Glutamatergic neuron (in vitro differentiated cells): Measurements from ENCODE around the gene MTG1. TPM values are rescaled to one million over a fixed set of nuclear protein-coding genes. Genes with fewer than 3 reads are reported as not detected.
A peak's percentile ranks its signal among the peaks of the same experiment; 100 is the strongest.

ENCODE experiments used
- DNase-seq: peaks from one replicate; pipeline ENCODE4 v3.0.0; 2022
- H3K27ac Mint-ChIP-seq: one replicate; pipeline ENCODE4 v1.8.0; 2020; ENCODE audit warnings: mild to moderate bottlenecking, mixed read lengths, inconsistent platforms; ENCODE audit not compliant: unreplicated experiment
- H3K27me3 Mint-ChIP-seq: one replicate; pipeline ENCODE4 v1.8.0; 2020; ENCODE audit warnings: mild to moderate bottlenecking, moderate library complexity, mixed read lengths, inconsistent platforms; ENCODE audit not compliant: unreplicated experiment
- H3K36me3 Mint-ChIP-seq: one replicate; pipeline ENCODE4 v1.8.0; 2020; ENCODE audit warnings: mild to moderate bottlenecking, mixed read lengths, inconsistent platforms; ENCODE audit not compliant: unreplicated experiment
- H3K4me1 Mint-ChIP-seq: one replicate; pipeline ENCODE4 v1.8.0; 2020; ENCODE audit warnings: mild to moderate bottlenecking, low read depth, mixed read lengths, inconsistent platforms; ENCODE audit not compliant: unreplicated experiment
- H3K4me3 Mint-ChIP-seq: one replicate; pipeline ENCODE4 v1.8.0; 2020; ENCODE audit warnings: mild to moderate bottlenecking, mixed read lengths, inconsistent platforms; ENCODE audit not compliant: unreplicated experiment
- H3K9me3 Mint-ChIP-seq: one replicate; pipeline ENCODE4 v1.8.0; 2020; ENCODE audit warnings: mild to moderate bottlenecking, moderate library complexity, mixed read lengths, inconsistent platforms; ENCODE audit not compliant: unreplicated experiment
- CTCF ChIP-seq: fragments of 200-600 bp; sonication (generic); IDR thresholded peaks from one replicate; pipeline ENCODE4 v1.5.0; 2021; ENCODE audit not compliant: partially characterized antibody, unreplicated experiment
- total RNA-seq: library from RNA; stranded (reverse); fragmentation: NEBNext Ultra II Directional; extraction: Animal tissue kit (Norgen Biotek cat#: 25700); gene quantifications from one replicate; pipeline ENCODE4 v1.2.1, GENCODE V29; 2021; ENCODE audit not compliant: unreplicated experiment

Gene MTG1
- total RNA-seq, 1 donor from 2014 or later = 76.4 TPM

GRCh38 chr10:133390597-133391248 is 3.2 kb upstream of the MTG1 start:
- no peak overlapping the region for H3K4me3 Mint-ChIP-seq

GRCh38 chr10:133391249-133391635 is 2.7 kb upstream of the MTG1 start:
- Mint-ChIP-seq H3K27ac (peak overlapping the region; percentile 39), H3K9me3 (peaks cover 8% of the 10 kb centered on the region), H3K4me1 (peaks cover 4% of the 10 kb centered on the region), H3K27me3 (no peaks in the 10 kb centered on the region), H3K36me3 (no peaks in the 10 kb centered on the region), H3K4me3 (no peak overlapping the region)
- TF ChIP-seq CTCF = no peak
- DNase-seq = no peak

More at GRCh38 chr10:133390597-133391248, 3.2 kb upstream of the MTG1 start:
- no peak for DNase-seq
- H3K4me1 Mint-ChIP-seq = peaks cover 4% of the 10 kb centered on the region
- peaks cover 9% of the 10 kb centered on the region for H3K9me3 Mint-ChIP-seq
- peak overlapping the region; percentile 39 for H3K27ac Mint-ChIP-seq
- TF ChIP-seq CTCF = no peak
- H3K27me3 Mint-ChIP-seq = no peaks in the 10 kb centered on the region
- H3K36me3 Mint-ChIP-seq = no peaks in the 10 kb centered on the region

DNA sequence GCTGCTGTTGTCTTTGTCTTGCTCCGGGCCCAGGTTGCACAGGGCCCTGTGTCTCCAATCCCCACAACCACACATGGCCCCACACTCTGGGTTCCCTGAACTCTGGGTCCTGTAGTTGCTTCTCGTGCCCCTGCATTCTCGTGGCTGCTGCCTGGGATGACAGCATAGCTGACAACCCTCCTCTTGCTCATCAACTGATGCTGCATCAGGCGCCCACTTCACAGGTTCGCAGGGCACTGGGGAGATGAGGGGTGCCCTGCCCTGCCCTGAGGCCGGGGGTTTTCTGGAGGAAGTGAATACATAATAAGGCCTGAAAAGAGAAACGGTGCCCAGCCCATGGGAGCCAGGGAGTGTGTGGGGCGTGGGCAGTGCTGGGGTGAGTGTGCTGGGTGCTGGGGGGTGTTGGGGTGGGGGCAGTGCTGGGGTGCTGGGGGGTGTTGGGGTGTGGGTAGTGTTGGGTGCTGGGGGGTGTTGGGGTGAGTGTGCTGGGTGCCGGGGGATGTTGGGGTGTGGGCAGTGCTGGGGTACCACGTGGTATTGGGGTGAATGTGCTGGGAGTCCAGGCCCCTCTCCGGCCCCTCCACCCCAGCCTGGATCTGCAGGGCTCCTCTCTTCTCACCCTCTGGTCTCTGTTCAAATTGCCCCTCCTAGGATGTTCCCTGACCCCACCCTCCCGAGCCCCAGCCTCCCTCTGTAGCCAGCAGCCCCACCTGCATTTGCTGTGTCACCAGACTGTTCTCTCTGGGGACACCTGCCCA is 2.0 kb upstream of the MTG1 start:
- H3K27ac Mint-ChIP-seq = no peak overlapping the region
- H3K4me3 Mint-ChIP-seq = no peak overlapping the region
- H3K9me3 Mint-ChIP-seq = peaks cover 7% of the 10 kb centered on the region
- H3K4me1 Mint-ChIP-seq = peaks cover 4% of the 10 kb centered on the region
- H3K27me3 Mint-ChIP-seq = no peaks in the 10 kb centered on the region
- no peak for DNase-seq
- no peaks in the 10 kb centered on the region for H3K36me3 Mint-ChIP-seq
- no peak for TF ChIP-seq CTCF

DNA sequence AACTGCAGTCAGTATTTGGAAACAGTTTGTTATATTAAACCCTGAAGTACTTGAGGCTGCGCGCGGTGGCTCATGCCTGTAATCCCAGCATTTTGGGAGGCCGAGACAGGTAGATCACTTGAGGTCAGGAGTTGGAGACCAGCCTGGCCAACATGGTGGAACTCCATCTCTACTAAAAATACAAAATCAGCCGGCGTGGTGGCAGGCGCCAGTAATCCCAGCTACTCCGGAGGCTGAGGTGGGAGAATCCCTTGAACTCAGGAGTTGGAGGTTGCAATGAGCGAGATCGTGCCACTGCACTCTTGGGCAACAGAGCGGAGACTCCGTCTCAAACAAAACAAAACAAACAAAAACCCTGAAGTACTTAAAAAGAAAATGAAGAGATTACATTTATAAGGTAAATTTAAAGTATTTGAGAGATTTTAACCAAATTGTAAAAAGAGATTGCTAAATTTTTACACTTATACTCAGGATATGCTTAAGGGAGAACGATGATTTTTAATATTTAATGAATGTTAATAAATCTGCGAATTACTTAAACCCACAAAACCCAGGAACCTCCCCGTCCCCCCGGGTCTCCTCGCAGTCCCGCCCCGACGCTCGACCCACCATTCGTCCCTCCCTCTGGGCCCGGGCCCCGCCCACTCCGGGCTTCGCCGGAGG is 425 bp upstream of the MTG1 start:
- no peaks in the 10 kb centered on the region for H3K27me3 Mint-ChIP-seq
- H3K27ac Mint-ChIP-seq = peak overlapping the region; percentile 48

More for the DNA sequence above, 425 bp upstream of the MTG1 start:
- Mint-ChIP-seq H3K9me3 (peaks cover 7% of the 10 kb centered on the region), H3K4me3 (peak overlapping the region; percentile 79), H3K4me1 (peaks cover 4% of the 10 kb centered on the region), H3K36me3 (no peaks in the 10 kb centered on the region)
- no peak for TF ChIP-seq CTCF
- DNase-seq = no peak
